Right ventricle myocardium inferior (tissue), 1 donor: Measurements from ENCODE around the gene TRIP11. TPM values are rescaled to one million over a fixed set of nuclear protein-coding genes. Genes with fewer than 3 reads are reported as not detected.

ENCODE experiments used
- ATAC-seq: fragments of 200-7000 bp; cut with Tn5 transposase; one replicate; pipeline ENCODE4 v1.9.1; 2020; ENCODE audit warnings: mild to moderate bottlenecking, moderate library complexity
- DNase-seq: peaks from one replicate; pipeline ENCODE4 v3.0.0; 2021; ENCODE audit errors: missing footprints
- intact Hi-C: fragments of 100-400 bp; cut with DNase I; formaldehyde crosslinking; loops from one replicate; pipeline ENCODE4 v1.11.0; 2022
- total RNA-seq: library from RNA; stranded (reverse); fragmentation: NEBNext Ultra II Directional; extraction: Animal tissue kit (Norgen Biotek cat#: 25700); gene quantifications from one replicate; pipeline ENCODE4 v1.2.1, GENCODE V29; 2021
- donor health status: DM: no; HTN: yes; CAD: no; lungs with severe emphysema.

TRIP11 gene
- total RNA-seq, 1 donor from 2014 or later: 51.2 TPM

DNA sequence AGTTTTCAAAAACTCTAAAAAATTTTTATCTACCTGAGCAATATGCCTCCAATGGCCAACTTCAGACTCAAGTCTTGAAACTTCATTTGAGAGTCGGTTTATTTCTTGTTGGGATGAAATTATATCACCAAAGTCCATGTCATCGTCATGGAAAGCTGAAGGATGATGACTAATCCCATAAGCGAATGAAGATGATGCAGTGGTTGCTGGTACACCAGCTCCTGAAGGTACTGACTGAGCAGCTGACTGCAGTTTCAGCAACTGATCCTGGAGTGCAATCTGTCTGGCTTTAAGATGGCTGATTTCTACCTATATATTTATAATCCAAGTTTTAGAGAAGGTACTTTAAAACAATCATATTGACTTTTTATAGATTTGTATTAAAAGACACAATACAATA lies 18.3 kb downstream of the TRIP11 start:
- intact Hi-C loops: no loop called here
- DNase-seq (no peak), ATAC-seq (no peak)

DNA sequence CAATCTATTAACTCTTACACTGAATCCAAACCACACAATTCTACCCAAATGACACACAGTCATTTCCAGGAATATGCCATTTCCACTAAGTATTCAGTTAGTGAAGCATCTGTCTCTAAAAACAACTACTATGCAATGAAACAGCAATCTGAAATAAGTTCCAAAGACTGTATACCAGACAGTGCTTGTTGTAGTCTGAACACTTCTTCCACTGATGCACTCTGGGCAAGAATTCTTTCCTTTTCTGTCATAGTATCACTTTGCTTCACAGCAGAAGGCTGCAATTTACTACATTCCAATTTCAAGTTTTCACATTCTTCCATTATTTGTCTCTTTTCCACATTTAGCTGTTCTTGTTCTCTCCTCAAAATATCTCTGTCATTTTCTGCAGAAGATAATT lies 25.8 kb downstream of the TRIP11 start:
- ATAC-seq (no peak), DNase-seq (no peak)
- intact Hi-C loops: no loop called here

DNA sequence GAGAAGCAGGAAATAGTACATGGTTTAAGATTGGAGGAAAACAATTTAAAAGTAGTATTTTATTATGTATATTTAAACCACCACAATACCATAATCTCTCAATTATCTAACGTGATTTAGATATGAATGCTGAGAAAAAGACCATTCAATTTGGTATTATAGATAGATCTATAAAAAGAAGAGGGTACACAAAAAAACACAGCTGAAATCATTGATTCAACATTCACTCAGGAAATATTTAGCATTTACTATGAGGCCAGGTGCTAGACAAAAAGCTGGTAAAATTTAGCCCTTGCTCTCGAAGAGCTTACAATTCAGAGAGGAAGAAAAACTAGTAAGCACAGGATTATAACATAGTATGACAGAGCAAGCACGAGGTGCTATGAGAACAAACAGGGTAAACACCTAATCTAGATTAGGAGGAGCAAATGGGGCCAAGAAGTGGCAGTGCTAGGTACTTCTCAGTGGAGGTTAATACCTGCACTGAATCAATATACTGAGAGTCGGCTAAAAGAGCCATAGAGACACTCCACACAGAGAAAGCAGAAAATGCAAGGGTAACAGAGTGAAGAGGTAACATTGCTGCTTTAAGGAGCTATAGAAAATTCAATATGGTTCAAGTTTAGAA lies 27.6 kb downstream of the TRIP11 start:
- intact Hi-C loops: no loop called here
- DNase-seq (no peak), ATAC-seq (no peak)

DNA sequence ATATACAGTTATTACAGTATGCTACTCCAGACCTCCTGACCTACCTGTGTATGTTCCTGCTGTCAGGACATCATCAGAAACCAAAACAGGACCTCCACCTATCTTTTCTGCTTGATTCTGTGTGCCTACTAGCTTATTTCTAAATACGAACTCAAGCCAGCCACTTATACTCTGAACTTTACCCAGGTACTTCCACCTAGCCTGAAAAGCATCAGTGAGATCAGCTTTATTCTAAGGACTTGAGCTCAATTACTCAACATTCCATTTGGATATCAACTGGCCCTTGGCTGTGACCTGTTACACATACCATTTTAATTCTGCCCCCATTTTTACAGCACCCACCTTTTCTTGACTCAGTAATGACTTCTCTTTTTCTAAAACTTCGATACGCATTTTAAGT lies 29.2 kb downstream of the TRIP11 start:
- ATAC-seq (no peak), DNase-seq (no peak)
- intact Hi-C loops: no loop called here

DNA sequence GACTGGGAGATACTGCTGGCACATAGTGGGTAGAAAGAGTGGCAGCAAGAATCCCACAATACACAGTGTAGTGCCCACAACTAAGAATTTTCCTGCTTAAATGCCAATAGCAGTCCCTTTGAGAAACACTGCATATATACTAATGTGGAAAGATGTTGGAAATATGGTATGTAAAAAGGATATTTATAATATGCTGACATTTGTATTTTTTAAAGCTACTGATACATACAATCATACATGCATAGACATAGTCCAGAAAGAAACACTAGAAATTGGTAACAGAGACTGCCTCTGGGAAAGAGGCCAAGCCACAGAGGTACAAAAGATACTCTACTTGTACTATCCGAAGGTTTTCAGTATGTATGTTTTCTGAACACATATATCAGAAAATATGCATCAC lies 30.3 kb downstream of the TRIP11 start:
- ATAC-seq (no peak), DNase-seq (no peak)
- intact Hi-C loops: no loop called here

GRCh38 chr14:92005019-92005418 lies 34.8 kb downstream of the TRIP11 start:
- intact Hi-C loops: no loop called here
- ATAC-seq: no peak
- no peak for DNase-seq

- ATAC-seq: no peak
- no peak for DNase-seq
- intact Hi-C loops: no loop called here
Measured at GRCh38 chr14:92004062-92004461, 35.8 kb downstream of the TRIP11 start.

GRCh38 chr14:91998667-91999570 lies 40.9 kb downstream of the TRIP11 start:
- ATAC-seq: no peak
- no peak for DNase-seq
- intact Hi-C loops: loop anchor here (10.0 kb wide), 1 partner anchor 344 kb away; no protein-coding TSS in a partner anchor

GRCh38 chr14:91997492-91997891 lies 42.4 kb downstream of the TRIP11 start:
- no peak for DNase-seq
- intact Hi-C loops: loop anchor here (10.0 kb wide), 1 partner anchor 343 kb away; no protein-coding TSS in a partner anchor
- ATAC-seq: no peak

GRCh38 chr14:91996948-91997371 lies 42.9 kb downstream of the TRIP11 start:
- ATAC-seq: peak; percentile 26
- intact Hi-C loops: loop anchor here (10.0 kb wide), 1 partner anchor 342 kb away; no protein-coding TSS in a partner anchor
- no peak for DNase-seq

DNA sequence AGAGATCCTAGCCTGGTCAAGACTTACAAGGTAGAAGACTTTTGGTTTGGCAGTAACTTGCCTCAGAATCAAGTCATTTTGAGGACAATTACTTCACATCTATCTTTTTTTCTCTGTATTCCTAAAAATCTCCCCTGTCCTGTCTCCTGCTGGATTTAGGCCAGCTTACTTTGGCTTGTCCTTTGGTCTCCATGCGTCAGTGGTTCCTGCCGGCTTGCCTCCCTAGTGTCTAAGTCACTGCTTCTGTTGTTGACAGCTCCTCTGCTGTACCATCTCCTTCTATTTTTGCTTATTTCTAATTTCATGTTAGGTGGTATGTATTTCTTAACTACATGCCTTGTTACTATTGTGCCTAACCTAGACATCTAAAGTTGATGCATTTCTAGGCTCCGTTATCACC lies 52.7 kb downstream of the TRIP11 start:
- DNase-seq: no peak
- no peak for ATAC-seq
- intact Hi-C loops: no loop called here

- DNase-seq: no peak
- intact Hi-C loops: no loop called here
- ATAC-seq: no peak
Measured at GRCh38 chr14:91985521-91986255, 54.2 kb downstream of the TRIP11 start.

DNA sequence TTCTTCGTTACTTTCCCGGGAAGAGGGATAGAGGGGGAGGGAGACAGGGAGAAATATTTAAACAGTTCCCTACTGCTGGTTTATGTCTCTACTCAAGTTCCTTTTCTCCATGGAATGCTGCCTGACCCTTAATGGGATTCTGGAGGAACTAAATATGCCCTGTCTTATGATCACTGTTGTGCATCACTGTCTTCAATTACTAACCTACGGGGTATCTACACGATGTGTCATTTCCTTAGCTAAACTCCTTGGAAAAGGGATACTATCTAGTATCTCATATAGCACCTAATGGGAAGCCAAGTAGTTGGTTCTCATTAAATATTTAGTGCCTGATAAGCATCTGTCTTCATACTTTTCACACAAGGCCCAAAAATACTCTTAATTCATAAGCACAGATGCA lies 54.9 kb downstream of the TRIP11 start:
- intact Hi-C loops: no loop called here
- DNase-seq: no peak
- ATAC-seq: no peak

GRCh38 chr14:91983588-91983987 lies 56.3 kb downstream of the TRIP11 start:
- ATAC-seq (no peak), DNase-seq (no peak)
- intact Hi-C loops: no loop called here

DNA sequence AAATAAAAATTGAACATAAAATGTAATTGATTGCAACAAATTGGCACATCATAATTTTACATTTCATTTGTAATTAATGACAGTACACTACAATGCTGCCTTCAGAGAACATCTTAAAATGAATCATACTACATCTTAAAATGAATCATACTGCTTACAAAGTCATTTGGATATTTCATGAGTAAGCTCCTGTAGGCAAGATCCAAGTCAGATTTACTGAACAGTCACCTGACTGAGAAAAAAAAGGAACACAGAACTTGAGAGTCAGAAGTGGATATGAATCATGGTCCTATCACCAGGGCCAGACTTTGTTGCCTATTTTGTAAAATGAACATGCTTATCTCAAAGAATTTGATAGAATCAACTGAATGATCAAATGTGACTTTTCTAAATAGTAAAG lies 59.7 kb downstream of the TRIP11 start:
- intact Hi-C loops: no loop called here
- ATAC-seq (no peak), DNase-seq (no peak)

DNA sequence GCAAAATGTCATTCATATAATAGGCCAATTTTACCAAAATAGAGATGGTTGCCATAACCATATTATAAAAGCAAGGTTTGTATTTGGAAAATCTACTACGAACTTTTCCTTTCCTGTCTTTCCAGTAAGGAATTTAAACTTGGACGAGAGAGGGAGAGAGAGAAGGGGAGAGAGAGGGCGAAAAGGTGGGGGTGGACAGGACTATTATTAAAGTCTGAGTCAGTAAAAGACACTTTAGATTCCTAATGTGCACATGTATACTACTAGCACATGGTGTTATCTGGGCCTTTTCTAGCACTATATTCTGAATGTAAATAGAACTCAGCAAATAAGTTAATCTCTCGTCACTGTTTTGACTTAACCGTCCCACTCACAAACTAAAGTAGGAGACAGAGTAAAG lies 62.0 kb downstream of the TRIP11 start:
- no peak for DNase-seq
- ATAC-seq: no peak

DNA sequence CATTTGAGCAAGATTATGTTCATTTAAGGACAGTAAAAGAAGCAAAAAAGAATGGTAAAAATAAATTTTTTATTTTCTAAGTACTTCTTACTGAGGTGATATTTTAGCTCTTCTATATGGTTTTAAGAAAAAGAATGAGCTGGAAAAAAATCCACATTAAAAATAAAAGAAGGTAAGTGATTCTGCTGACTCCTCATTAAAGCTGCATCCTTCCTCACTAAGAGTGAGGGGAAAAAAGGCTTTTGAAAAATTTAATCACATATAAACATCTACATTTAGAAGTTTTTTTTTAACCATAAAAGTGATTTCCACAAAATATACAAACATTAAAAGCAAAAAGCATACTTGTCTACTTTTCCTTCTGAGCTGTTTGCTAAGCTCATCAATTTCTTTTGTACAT lies 64.1 kb downstream of the TRIP11 start:
- ATAC-seq (no peak), DNase-seq (no peak)
- intact Hi-C loops: no loop called here

More for the DNA sequence above, 62.0 kb downstream of the TRIP11 start:
- intact Hi-C loops: no loop called here

GRCh38 chr14:91971188-91971778 lies 68.6 kb downstream of the TRIP11 start:
- DNase-seq (no peak), ATAC-seq (no peak)
- intact Hi-C loops: no loop called here

- DNase-seq (no peak), ATAC-seq (no peak)
- intact Hi-C loops: no loop called here
Measured at GRCh38 chr14:91968280-91968679, 71.6 kb downstream of the TRIP11 start.
